Liver (tissue), 9 donors: ENCODE measurements around the gene HOXA3. TPM values are rescaled to one million over a fixed set of nuclear protein-coding genes. Genes with fewer than 3 reads are reported as not detected.

Experiments used
- DNase-seq: peaks from one replicate; pipeline ENCODE4 v3.0.0-alpha.2; 2017; ENCODE audit warnings: low spot score
- H3K27ac ChIP-seq, 2 donors: one replicate each; pipeline ENCODE4 v1.7.0; 2013; ENCODE audit warnings: inconsistent platforms in 2 of 2, low read length in 2 of 2, control low read depth in 1 of 2, low read depth in 1 of 2, mild to moderate bottlenecking in 1 of 2
- H3K27me3 ChIP-seq, 4 donors: one replicate each; pipeline versions ENCODE4 v1.6.1 to v1.7.0; 2013; ENCODE audit warnings: low read length in 3 of 4, inconsistent platforms in 1 of 4, mild to moderate bottlenecking in 1 of 4, moderate library complexity in 1 of 4; ENCODE audit not compliant: control insufficient read depth in 4 of 4, insufficient read depth in 4 of 4
- H3K36me3 ChIP-seq, 4 donors: one replicate each; pipeline versions ENCODE4 v1.6.1 to v1.7.0; 2013; ENCODE audit warnings: low read length in 3 of 4, mild to moderate bottlenecking in 3 of 4, low read depth in 1 of 4, moderate library complexity in 1 of 4; ENCODE audit not compliant: control insufficient read depth in 4 of 4, insufficient read depth in 3 of 4
- H3K4me1 ChIP-seq, 4 donors: one replicate each; pipeline versions ENCODE4 v1.6.1 to v1.7.0; 2013; ENCODE audit warnings: low read length in 3 of 4, mild to moderate bottlenecking in 3 of 4, moderate library complexity in 1 of 4; ENCODE audit not compliant: control insufficient read depth in 4 of 4, insufficient read depth in 4 of 4
- H3K4me3 ChIP-seq, 3 donors: one replicate each; pipeline versions ENCODE4 v1.6.1 to v1.7.0; 2013; ENCODE audit warnings: low read length in 3 of 3, control low read depth in 1 of 3, low read depth in 1 of 3, mild to moderate bottlenecking in 1 of 3
- H3K9ac ChIP-seq, 2 donors: one replicate each; pipeline ENCODE4 v1.7.0; 2013; ENCODE audit warnings: low read length in 2 of 2, mild to moderate bottlenecking in 2 of 2, moderate library complexity in 2 of 2, control low read depth in 1 of 2, low read depth in 1 of 2
- H3K9me3 ChIP-seq, 4 donors: one replicate each; pipeline versions ENCODE4 v1.6.1 to v1.7.0; 2013; ENCODE audit warnings: low read length in 3 of 4; ENCODE audit not compliant: control insufficient read depth in 4 of 4
- CTCF ChIP-seq: fragments of 150-350 bp; IDR thresholded peaks from 2 replicates; pipeline ENCODE4 v1.5.1; 2017; ENCODE audit warnings: improper control_type of control experiment, low read depth, low read length; ENCODE audit not compliant: missing input control
- EGR1 ChIP-seq, 2 donors: IDR thresholded peaks; 2 replicates each; pipeline ENCODE4 v1.6.1; 2016 to 2018; ENCODE audit warnings: antibody characterized with exemption in 2 of 2, low read depth in 2 of 2
- FOXA2 ChIP-seq: IDR thresholded peaks from 2 replicates; pipeline ENCODE4 v1.6.1; 2016; ENCODE audit warnings: antibody characterized with exemption
- GABPA ChIP-seq, 2 donors: IDR thresholded peaks in 1 of 2; conservative IDR thresholded peaks in 1 of 2; 2 replicates each; pipeline ENCODE4 v1.6.1; 2016; ENCODE audit warnings: antibody characterized with exemption in 2 of 2, mild to moderate bottlenecking in 1 of 2, moderate library complexity in 1 of 2
- HNF4A ChIP-seq, 2 donors: conservative IDR thresholded peaks; 2 replicates each; pipeline ENCODE4 v1.6.1; 2016; ENCODE audit warnings: antibody characterized with exemption in 2 of 2, mild to moderate bottlenecking in 2 of 2
- MAX ChIP-seq: IDR thresholded peaks from 2 replicates; pipeline ENCODE4 v1.6.1; 2016; ENCODE audit warnings: antibody characterized with exemption
- RAD21 ChIP-seq, 2 donors: IDR thresholded peaks; 2 replicates each; pipeline ENCODE4 v1.6.1; 2016; ENCODE audit warnings: antibody characterized with exemption in 2 of 2, mild to moderate bottlenecking in 2 of 2
- REST ChIP-seq: IDR thresholded peaks from 2 replicates; pipeline ENCODE4 v1.6.1; 2016; ENCODE audit warnings: antibody characterized with exemption, mild to moderate bottlenecking
- RXRA ChIP-seq, 2 donors: IDR thresholded peaks; 2 replicates each; pipeline ENCODE4 v1.6.1; 2017 to 2018; ENCODE audit warnings: antibody characterized with exemption in 2 of 2, mild to moderate bottlenecking in 1 of 2
- SP1 ChIP-seq: IDR thresholded peaks from 2 replicates; pipeline ENCODE4 v1.6.1; 2018; ENCODE audit warnings: antibody characterized with exemption, mild to moderate bottlenecking
- TAF1 ChIP-seq: conservative IDR thresholded peaks from 2 replicates; pipeline ENCODE4 v1.6.1; 2016; ENCODE audit warnings: antibody characterized with exemption, mild to moderate bottlenecking
- WGBS: extraction: QIAGEN DNeasy Blood & Tissue Kit; methylation state at CpG from one replicate; pipeline ENCODE4 v1.1.7; 2013; 5-methylcytosine and 5-hydroxymethylcytosine counted together
- polyA plus RNA-seq, 2 donors: library from polyadenylated mRNA; stranded (reverse) in 1 of 2; unstranded in 1 of 2; fragments of 200-250 nt in 1 of 2; fragments of >200 nt in 1 of 2; fragmentation: Nextera tagmentation in 1 of 2; extraction: Ambion mirVana in 1 of 2; gene quantifications; one replicate each; pipeline versions ENCODE4 v1.2.1 to v1.2.3, GENCODE V29; 2013 to 2015
- total RNA-seq, 2 donors: library from RNA; depleted of rRNA; stranded (reverse); fragments of >200 nt; gene quantifications; one replicate each; pipeline ENCODE4 v1.2.3, GENCODE V29; 2014
- TF ChIP-seq, protein P1 (sequence below): IDR thresholded peaks from 2 replicates; pipeline ENCODE4 v1.6.1; 2016; ENCODE audit warnings: antibody characterized with exemption
- TF ChIP-seq, protein P2 (sequence below): IDR thresholded peaks from 2 replicates; pipeline ENCODE4 v1.6.1; 2016; ENCODE audit warnings: antibody characterized with exemption
- donor health status: healthy.
- donor health status: healthy.
- donor health status: healthy.
- donor health status: healthy.
- donor health status: healthy.

The HOXA3 gene
- total and polyA plus RNA-seq, 4 donors, result 0.11 to 0.28 (median 0.20) TPM

DNA sequence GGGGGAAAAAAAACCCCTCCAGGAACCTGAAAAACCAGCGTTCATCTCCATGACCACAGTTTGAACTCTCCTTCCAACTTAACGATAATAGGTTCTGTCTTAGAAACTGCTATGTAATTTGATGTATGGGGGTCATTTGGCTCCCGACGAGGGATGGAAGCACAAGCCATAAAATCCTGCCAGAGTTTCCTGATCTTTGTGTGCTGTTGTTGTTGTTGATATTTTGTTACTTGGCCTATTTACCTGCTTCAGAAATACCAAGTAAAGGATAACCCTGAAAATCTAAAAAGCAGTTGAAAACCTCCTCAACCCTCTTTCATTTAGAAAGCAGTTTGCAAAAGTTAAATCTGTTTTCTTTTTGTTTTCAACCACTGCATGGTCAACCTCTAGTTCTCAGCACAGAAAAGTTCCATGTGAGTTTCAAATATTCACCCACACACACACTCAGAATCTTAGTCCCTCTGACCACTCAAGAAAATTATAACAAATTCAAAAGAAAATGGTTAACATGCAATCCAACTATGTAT, 40.6 kb downstream of the HOXA3 start:
- Histone ChIP-seq H3K36me3 (no peaks in the 10 kb centered on the region), H3K4me3 (no peak overlapping the region), H3K27ac (peak overlapping the region; percentile 46 to 54), H3K9ac (no peak overlapping the region), H3K9me3 (no peaks in the 10 kb centered on the region), H3K27me3 (peaks cover 0 to 27% (median 4%) of the 10 kb centered on the region in 4 donors), H3K4me1 (peaks cover 0 to 3% (median 2%) of the 10 kb centered on the region in 4 donors)
- TF ChIP-seq HNF4A (conservative IDR thresholded peaks at IDR 0.05), result no peak
- no peak for TF ChIP-seq RXRA (IDR thresholded peaks at IDR 0.05)
- no peak for TF ChIP-seq FOXA2
- no peak for TF ChIP-seq EGR1 (IDR thresholded peaks at IDR 0.05; ENCODE audit: low read depth in 2 of 2)
- TF ChIP-seq RAD21 (IDR thresholded peaks at IDR 0.05), result no peak
- TF ChIP-seq, protein P1, sequence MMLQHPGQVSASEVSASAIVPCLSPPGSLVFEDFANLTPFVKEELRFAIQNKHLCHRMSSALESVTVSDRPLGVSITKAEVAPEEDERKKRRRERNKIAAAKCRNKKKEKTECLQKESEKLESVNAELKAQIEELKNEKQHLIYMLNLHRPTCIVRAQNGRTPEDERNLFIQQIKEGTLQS, result no peak
- TF ChIP-seq MAX, result no peak
- no peak for TF ChIP-seq GABPA (IDR thresholded peaks at IDR 0.05 in 1 of 2, conservative IDR thresholded peaks at IDR 0.05 in 1 of 2)
- TF ChIP-seq, protein P2, sequence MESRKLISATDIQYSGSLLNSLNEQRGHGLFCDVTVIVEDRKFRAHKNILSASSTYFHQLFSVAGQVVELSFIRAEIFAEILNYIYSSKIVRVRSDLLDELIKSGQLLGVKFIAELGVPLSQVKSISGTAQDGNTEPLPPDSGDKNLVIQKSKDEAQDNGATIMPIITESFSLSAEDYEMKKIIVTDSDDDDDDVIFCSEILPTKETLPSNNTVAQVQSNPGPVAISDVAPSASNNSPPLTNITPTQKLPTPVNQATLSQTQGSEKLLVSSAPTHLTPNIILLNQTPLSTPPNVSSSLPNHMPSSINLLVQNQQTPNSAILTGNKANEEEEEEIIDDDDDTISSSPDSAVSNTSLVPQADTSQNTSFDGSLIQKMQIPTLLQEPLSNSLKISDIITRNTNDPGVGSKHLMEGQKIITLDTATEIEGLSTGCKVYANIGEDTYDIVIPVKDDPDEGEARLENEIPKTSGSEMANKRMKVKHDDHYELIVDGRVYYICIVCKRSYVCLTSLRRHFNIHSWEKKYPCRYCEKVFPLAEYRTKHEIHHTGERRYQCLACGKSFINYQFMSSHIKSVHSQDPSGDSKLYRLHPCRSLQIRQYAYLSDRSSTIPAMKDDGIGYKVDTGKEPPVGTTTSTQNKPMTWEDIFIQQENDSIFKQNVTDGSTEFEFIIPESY, result no peak
- no peak for TF ChIP-seq SP1
- no peak for TF ChIP-seq TAF1
- TF ChIP-seq REST, result no peak
- no peak for TF ChIP-seq CTCF
- 20% methylated on average over 4 of the region's 4 CpGs for WGBS
- no peak for DNase-seq
